Bronchial epithelial cell (primary cell): ENCODE results near the gene MRPS5. TPM values are rescaled to one million over a fixed set of nuclear protein-coding genes. Genes with fewer than 3 reads are reported as not detected.
"Not testable (repeated sequence)": the region's sequence is repeated elsewhere in the genome, so short reads cannot be mapped to it uniquely, and the experiment has no call there.

Experiments used
- DNase-seq: peaks from one replicate; pipeline ENCODE4 v3.0.0-alpha.2; 2010; ENCODE audit warnings: low read depth
- FAIRE-seq: peaks from 2 replicates; lab custom pipeline; 2011; peaks lifted over from hg19 to GRCh38; lab: Jason Lieb, UNC
- H3K27me3 ChIP-seq: 2 replicates; pipeline ENCODE4 v1.5.1; 2011; ENCODE audit warnings: low read length; ENCODE audit not compliant: control insufficient read depth, insufficient read depth
- H3K36me3 ChIP-seq: 2 replicates; pipeline ENCODE4 v1.5.1; 2011; ENCODE audit warnings: low read length; ENCODE audit not compliant: control insufficient read depth, insufficient read depth
- H3K4me3 ChIP-seq: 2 replicates; pipeline ENCODE4 v1.5.1; 2011; ENCODE audit warnings: mild to moderate bottlenecking, low read depth, low read length, control low read depth
- CTCF ChIP-seq: IDR thresholded peaks from 2 replicates; pipeline ENCODE4 v1.5.1; 2011; ENCODE audit warnings: mild to moderate bottlenecking, moderate library complexity, low read length, control low read depth, inconsistent platforms; ENCODE audit not compliant: insufficient read depth, severe bottlenecking
- total RNA-seq: library from RNA; depleted of rRNA; stranded (reverse); fragments of >200 nt; gene quantifications from 2 replicates; pipeline ENCODE4 v1.2.1, GENCODE V29; 2014

MRPS5 gene
- total RNA-seq, 1 donor from 2014 or later, result 59.8 TPM

GRCh38 chr2:95041060-95041823 lies 80.4 kb downstream of the MRPS5 start:
- no peaks in the 10 kb centered on the region for H3K27me3 ChIP-seq
- no peak overlapping the region for H3K4me3 ChIP-seq
- FAIRE-seq, result no peak
- TF ChIP-seq CTCF, result no peak
- no peaks in the 10 kb centered on the region for H3K36me3 ChIP-seq
- DNase-seq, result no peak

- Histone ChIP-seq H3K4me3 (no peak overlapping the region), H3K36me3 (no peaks in the 10 kb centered on the region), H3K27me3 (no peaks in the 10 kb centered on the region)
- no peak for DNase-seq
- no peak for FAIRE-seq
- TF ChIP-seq CTCF, result no peak
Measured at GRCh38 chr2:95040426-95040825, 81.2 kb downstream of the MRPS5 start.

GRCh38 chr2:95039978-95040377 lies 81.6 kb downstream of the MRPS5 start:
- no peak for TF ChIP-seq CTCF

GRCh38 chr2:95039363-95039762 lies 82.2 kb downstream of the MRPS5 start:
- FAIRE-seq (peak; percentile 77), DNase-seq (no peak)
- no peaks in the 10 kb centered on the region for H3K36me3 ChIP-seq
- TF ChIP-seq CTCF, result no peak
- no peak overlapping the region for H3K4me3 ChIP-seq
- no peaks in the 10 kb centered on the region for H3K27me3 ChIP-seq

More at GRCh38 chr2:95039978-95040377, 81.6 kb downstream of the MRPS5 start:
- H3K36me3 ChIP-seq, result no peaks in the 10 kb centered on the region
- FAIRE-seq (no peak), DNase-seq (no peak)
- H3K4me3 ChIP-seq, result no peak overlapping the region
- no peaks in the 10 kb centered on the region for H3K27me3 ChIP-seq

- TF ChIP-seq CTCF, result no peak
- no peak for FAIRE-seq
- H3K36me3 ChIP-seq, result no peaks in the 10 kb centered on the region
Measured at GRCh38 chr2:95038635-95039298, 82.8 kb downstream of the MRPS5 start.

GRCh38 chr2:95037841-95038585 lies 83.6 kb downstream of the MRPS5 start:
- not testable (repeated sequence) for H3K27me3 ChIP-seq, H3K36me3 ChIP-seq, DNase-seq, H3K4me3 ChIP-seq
- FAIRE-seq, result peak; percentile 99

More at GRCh38 chr2:95038635-95039298, 82.8 kb downstream of the MRPS5 start:
- no peaks in the 10 kb centered on the region for H3K27me3 ChIP-seq
- no peak for DNase-seq
- H3K4me3 ChIP-seq, result no peak overlapping the region
